Right cardiac atrium (tissue), 5 donors: Measurements from ENCODE around the gene OR2M2. TPM values are rescaled to one million over a fixed set of nuclear protein-coding genes. Genes with fewer than 3 reads are reported as not detected.

Experiments
- ATAC-seq, 2 donors: fragments of 200-7000 bp; cut with Tn5 transposase; one replicate each; pipeline versions ENCODE4 v1.8.0 to v1.9.1; 2020; ENCODE audit warnings: moderate library complexity in 2 of 2, mild to moderate bottlenecking in 1 of 2
- DNase-seq, 3 donors: peaks; one replicate each; pipeline ENCODE4 v3.0.0-alpha.2; 2020
- H3K27ac ChIP-seq: one replicate; pipeline ENCODE4 v1.5.1; 2013; ENCODE audit warnings: mild to moderate bottlenecking, low read length, control low read depth, moderate library complexity
- H3K27me3 ChIP-seq: one replicate; pipeline ENCODE4 v1.6.1; 2013; ENCODE audit not compliant: control insufficient read depth, insufficient read depth
- H3K4me1 ChIP-seq: one replicate; pipeline ENCODE4 v1.6.1; 2013; ENCODE audit warnings: low read length; ENCODE audit not compliant: control insufficient read depth, insufficient read depth
- H3K4me3 ChIP-seq: one replicate; pipeline ENCODE4 v1.5.1; 2013; ENCODE audit warnings: low read length, control low read depth
- H3K9me3 ChIP-seq: one replicate; pipeline ENCODE4 v1.6.1; 2013; ENCODE audit warnings: low read length; ENCODE audit not compliant: control insufficient read depth
- WGBS: extraction: QIAGEN DNeasy Blood & Tissue Kit; methylation state at CpG from one replicate; pipeline ENCODE4 v1.1.7; 2013; 5-methylcytosine and 5-hydroxymethylcytosine counted together
- intact Hi-C, 4 donors: fragments of 100-400 bp; cut with DNase I; formaldehyde crosslinking; loops; one replicate each; pipeline versions ENCODE4 v1.11.0 to v1.14.0; 2022 to 2023
- long read RNA-seq, 4 donors: library from polyadenylated mRNA; unstranded; transcript quantifications; one replicate each; pipeline ENCODE4 v2.0.0, GENCODE V29; 2020 to 2021
- polyA plus RNA-seq: library from polyadenylated mRNA; stranded (reverse); fragments of 200-250 nt; gene quantifications from one replicate; pipeline ENCODE4 v1.2.3, GENCODE V29; 2013
- total RNA-seq, 4 donors: library from RNA; stranded (reverse); fragmentation: NEBNext Ultra II Directional; extraction: Animal tissue kit (Norgen Biotek cat#: 25700); gene quantifications; one replicate each; pipeline ENCODE4 v1.2.1, GENCODE V29; 2021
- donor health status: healthy with polysubstance abuse.
- donor health status: DM: no; HTN: yes; CAD: no.
- donor health status: DM: no; HTN: no; CAD: no.
- donor health status: DM: no; HTN: yes; CAD: no; lungs with severe emphysema.
- donor health status: DM: yes; HTN: yes; CAD: no.

The OR2M2 gene
- not detected for total RNA-seq
- polyA plus RNA-seq = not detected
- long read RNA-seq, donor 1 = 0 reads
- long read RNA-seq, donor 2 = 0 reads
- long read RNA-seq, donor 3 = 0 reads
- long read RNA-seq, donor 4 = 0 reads

- Histone ChIP-seq H3K27me3 (no peaks in the 10 kb centered on the region), H3K27ac (no peak within 1 kb of the TSS), H3K4me1 (no peaks in the 10 kb centered on the region), H3K4me3 (no peak within 1 kb of the TSS), H3K9me3 (no peaks in the 10 kb centered on the region)
- no peak for ATAC-seq
- intact Hi-C loops = no loop called here
- DNase-seq = no peak
Observed at GRCh38 chr1:248174521-248174920, at the start of gene OR2M2. OR2M2 (plus strand) TSS chr1:248174821; CDS start chr1:248179986, 5,165 bp downstream.

- 81% methylated on average over 5 of the region's 5 CpGs for WGBS
- DNase-seq (no peak), ATAC-seq (no peak)
- Histone ChIP-seq H3K4me3 (no peak overlapping the region), H3K4me1 (no peaks in the 10 kb centered on the region), H3K27me3 (no peaks in the 10 kb centered on the region), H3K27ac (no peak overlapping the region), H3K9me3 (no peaks in the 10 kb centered on the region)
- intact Hi-C loops = no loop called here
Observed at GRCh38 chr1:248127653-248128052, 47.0 kb upstream of the OR2M2 start.

GRCh38 chr1:248136811-248137210, 37.8 kb upstream of the OR2M2 start:
- Histone ChIP-seq H3K9me3 (no peaks in the 10 kb centered on the region), H3K4me3 (no peak overlapping the region), H3K27ac (no peak overlapping the region), H3K4me1 (no peaks in the 10 kb centered on the region), H3K27me3 (no peaks in the 10 kb centered on the region)
- DNase-seq (peak in 1 of 3 donors; percentile 28), ATAC-seq (no peak)
- 63% methylated on average over 21 of the region's 21 CpGs for WGBS
- intact Hi-C loops = no loop called here

- 73% methylated on average over 1 of the region's 1 CpG for WGBS
- intact Hi-C loops = no loop called here
- H3K4me1 ChIP-seq = no peaks in the 10 kb centered on the region
Observed at GRCh38 chr1:248140846-248141245, 33.8 kb upstream of the OR2M2 start.

GRCh38 chr1:248143311-248143710, 31.3 kb upstream of the OR2M2 start:
- ATAC-seq (no peak), DNase-seq (no peak)
- H3K27ac ChIP-seq = no peak overlapping the region
- intact Hi-C loops = no loop called here
- WGBS = 43% methylated on average over 1 of the region's 1 CpG
- no peaks in the 10 kb centered on the region for H3K4me1 ChIP-seq
- H3K27me3 ChIP-seq = no peaks in the 10 kb centered on the region
- H3K9me3 ChIP-seq = no peaks in the 10 kb centered on the region
- no peak overlapping the region for H3K4me3 ChIP-seq

More at GRCh38 chr1:248140846-248141245, 33.8 kb upstream of the OR2M2 start:
- Histone ChIP-seq H3K27me3 (no peaks in the 10 kb centered on the region), H3K27ac (no peak overlapping the region), H3K9me3 (no peaks in the 10 kb centered on the region), H3K4me3 (no peak overlapping the region)
- DNase-seq (no peak), ATAC-seq (no peak)

- Histone ChIP-seq H3K27ac (no peak within 1 kb of the TSS), H3K4me3 (no peak within 1 kb of the TSS), H3K9me3 (no peaks in the 10 kb centered on the region), H3K4me1 (no peaks in the 10 kb centered on the region), H3K27me3 (no peaks in the 10 kb centered on the region)
- intact Hi-C loops = no loop called here
- DNase-seq (no peak), ATAC-seq (no peak)
- 79% methylated on average over 3 of the region's 3 CpGs for WGBS
Observed at GRCh38 chr1:248144513-248145198, 30.0 kb upstream of the OR2M2 start, which contains the start of gene OR2M5. OR2M5 (plus strand) TSS chr1:248145148; CDS start chr1:248145148, 0 bp downstream.

GRCh38 chr1:248152056-248152827, 22.4 kb upstream of the OR2M2 start:
- no peaks in the 10 kb centered on the region for H3K27me3 ChIP-seq
- ATAC-seq (no peak), DNase-seq (no peak)
- H3K4me3 ChIP-seq = no peak overlapping the region
- intact Hi-C loops = no loop called here
- no peaks in the 10 kb centered on the region for H3K9me3 ChIP-seq
- H3K27ac ChIP-seq = no peak overlapping the region
- no peaks in the 10 kb centered on the region for H3K4me1 ChIP-seq
- 78% methylated on average over 6 of the region's 6 CpGs for WGBS

GRCh38 chr1:248155927-248156326, 18.7 kb upstream of the OR2M2 start:
- no peak for ATAC-seq
- no peak for DNase-seq
- Histone ChIP-seq H3K4me1 (no peaks in the 10 kb centered on the region), H3K4me3 (no peak overlapping the region), H3K27me3 (no peaks in the 10 kb centered on the region), H3K9me3 (no peaks in the 10 kb centered on the region), H3K27ac (no peak overlapping the region)
- intact Hi-C loops = no loop called here
- WGBS = 51% methylated on average over 1 of the region's 1 CpG

- intact Hi-C loops = no loop called here
- no peak overlapping the region for H3K4me3 ChIP-seq
- 83% methylated on average over 4 of the region's 4 CpGs for WGBS
- no peak for DNase-seq
- no peak for ATAC-seq
- no peaks in the 10 kb centered on the region for H3K27me3 ChIP-seq
- no peaks in the 10 kb centered on the region for H3K9me3 ChIP-seq
- H3K27ac ChIP-seq = no peak overlapping the region
- no peaks in the 10 kb centered on the region for H3K4me1 ChIP-seq
Observed at GRCh38 chr1:248158758-248159157, 15.9 kb upstream of the OR2M2 start.

GRCh38 chr1:248164031-248164430, 10.6 kb upstream of the OR2M2 start:
- WGBS = 80% methylated on average over 12 of the region's 12 CpGs
- intact Hi-C loops = no loop called here
- Histone ChIP-seq H3K4me1 (no peaks in the 10 kb centered on the region), H3K27ac (no peak overlapping the region), H3K9me3 (no peaks in the 10 kb centered on the region), H3K27me3 (no peaks in the 10 kb centered on the region), H3K4me3 (no peak overlapping the region)
- ATAC-seq = no peak
- DNase-seq = peak in 2 of 3 donors; percentile 6 to 28

- Histone ChIP-seq H3K27ac (no peak overlapping the region), H3K4me3 (no peak overlapping the region), H3K27me3 (no peaks in the 10 kb centered on the region), H3K9me3 (no peaks in the 10 kb centered on the region), H3K4me1 (no peaks in the 10 kb centered on the region)
- intact Hi-C loops = no loop called here
- WGBS = 92% methylated on average over 14 of the region's 14 CpGs
- DNase-seq = peak in 1 of 3 donors; percentile 19
- ATAC-seq = no peak
Observed at GRCh38 chr1:248165186-248165585, 9.4 kb upstream of the OR2M2 start.
